HG03196 (cell line): ENCODE measurements around the gene RNF5.
"Not testable (repeated sequence)": the region's sequence is repeated elsewhere in the genome, so short reads cannot be mapped to it uniquely, and the experiment has no call there.

Experiments
- ATAC-seq: cut with Tn5 transposase; IDR thresholded peaks from one replicate; pipeline ENCODE4 v1.9.1; 2021; ENCODE audit not compliant: unreplicated experiment

The RNF5 gene

DNA sequence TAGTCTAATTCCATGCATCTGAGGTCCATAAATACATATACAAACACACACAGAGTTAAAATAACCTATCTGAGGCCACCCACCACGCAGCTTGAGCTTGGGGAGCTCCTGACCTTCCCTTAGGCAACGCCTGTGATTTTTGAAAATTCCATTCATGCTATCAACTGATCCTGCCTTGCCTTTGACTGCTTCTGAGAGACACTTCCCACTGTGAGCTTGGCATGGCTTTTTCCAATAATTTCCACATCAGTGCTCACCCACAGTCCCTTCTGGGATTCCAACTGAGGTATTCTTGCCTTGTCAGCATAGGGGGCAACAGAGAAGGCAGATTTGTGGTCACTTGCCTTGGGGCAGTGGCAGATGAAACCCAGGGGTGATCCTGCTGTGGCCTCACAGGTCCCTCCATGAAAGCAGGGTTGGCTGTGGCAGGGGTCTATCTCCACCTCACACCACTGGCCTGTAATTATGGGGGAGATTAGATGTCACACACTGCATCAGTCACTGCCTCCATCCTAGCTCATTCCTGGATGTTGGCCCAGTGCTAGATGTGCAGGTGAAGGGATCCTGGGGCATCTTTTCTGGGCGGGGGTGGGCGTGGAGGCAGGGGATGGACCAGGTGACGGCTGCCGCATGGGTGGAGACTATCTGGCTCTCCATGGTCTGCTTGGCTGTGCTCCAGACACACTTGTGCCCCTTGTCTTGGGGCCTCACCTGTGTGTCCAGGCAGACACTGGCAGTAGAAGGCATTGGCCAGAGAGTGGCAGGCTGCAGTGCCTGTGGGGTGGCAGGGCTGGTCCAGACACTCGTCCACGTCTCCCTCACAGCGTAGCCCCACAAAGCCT, 25.4 kb downstream of the RNF5 start:
- no peak for ATAC-seq

DNA sequence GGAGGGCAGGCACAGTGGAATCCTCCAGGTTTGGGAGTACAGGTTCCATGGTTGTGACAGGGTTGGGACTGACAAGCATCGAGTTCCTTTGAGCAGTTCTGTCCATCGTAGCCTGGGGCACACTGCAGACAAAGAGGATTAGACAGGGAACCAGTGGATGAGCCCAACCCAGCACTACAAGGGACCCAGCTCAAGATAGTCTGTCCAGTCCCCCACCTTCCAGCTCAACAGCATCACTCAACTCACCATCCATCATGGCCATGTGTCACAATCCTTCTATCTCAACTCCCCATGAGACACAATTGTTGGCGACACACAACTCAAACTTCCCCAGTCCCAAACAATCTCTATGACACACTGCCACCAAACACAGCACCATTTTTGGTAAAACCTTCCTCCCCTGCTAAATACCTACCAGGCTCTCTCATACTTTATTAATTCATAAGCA, 26.1 kb downstream of the RNF5 start:
- ATAC-seq = no peak

DNA sequence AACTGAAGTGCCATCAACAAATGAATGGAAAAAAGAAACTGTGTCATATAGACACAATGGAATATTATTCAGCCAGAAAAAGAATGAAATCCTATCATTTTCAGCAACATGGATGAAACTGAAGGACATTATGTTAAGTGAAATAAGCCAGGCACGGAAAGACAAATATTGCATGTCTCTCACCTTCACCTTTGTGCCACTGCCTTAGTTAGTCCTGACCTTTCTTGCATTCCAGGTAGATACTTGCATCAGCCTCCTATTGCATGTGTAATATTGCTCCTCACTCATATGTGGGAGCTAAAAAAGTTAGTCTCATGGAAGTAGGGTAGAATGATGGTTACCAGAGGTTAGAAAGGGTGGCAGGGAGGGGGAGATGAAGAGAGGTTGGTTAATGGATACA, 30.8 kb downstream of the RNF5 start:
- ATAC-seq = no peak

DNA sequence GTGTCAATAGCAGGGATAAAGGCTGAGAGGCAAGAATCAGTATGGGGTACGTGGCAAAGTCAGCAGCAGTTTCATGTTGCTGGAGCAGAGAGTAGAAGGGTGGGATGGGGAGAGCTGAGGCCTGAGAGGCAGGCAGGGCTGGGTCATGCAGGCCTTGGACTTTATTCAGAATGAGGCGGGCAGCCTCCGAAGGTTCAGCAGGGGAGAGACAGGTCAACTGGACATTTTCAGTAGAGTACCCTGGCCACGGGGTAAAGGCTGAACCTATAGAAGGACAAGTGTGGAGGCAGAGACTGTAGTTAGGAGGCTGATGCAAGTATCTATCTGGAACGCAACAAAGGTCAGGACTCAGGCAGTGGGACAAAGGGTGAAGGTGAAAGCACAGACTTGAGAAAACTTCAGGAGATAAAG, 32.0 kb downstream of the RNF5 start:
- ATAC-seq = no peak

DNA sequence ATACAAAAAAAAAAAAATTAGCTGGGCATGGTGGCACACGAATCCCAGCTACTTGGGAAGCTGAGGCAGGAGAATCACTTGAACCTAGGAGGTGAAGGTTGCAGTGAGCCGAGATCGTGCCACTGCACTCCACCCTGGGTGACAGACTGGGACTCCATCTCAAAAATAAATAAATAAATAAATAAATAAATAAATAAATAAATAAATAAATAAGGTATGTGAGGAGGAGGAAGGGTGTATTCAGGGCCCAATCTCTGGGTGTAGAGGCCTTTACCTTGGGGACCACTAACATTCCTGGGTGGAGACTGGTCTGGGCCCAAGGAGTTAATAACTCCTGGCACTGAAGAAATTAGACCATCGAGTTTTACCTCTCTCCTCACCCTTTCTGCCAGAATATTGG, 33.2 kb downstream of the RNF5 start:
- ATAC-seq = not testable (repeated sequence)

DNA sequence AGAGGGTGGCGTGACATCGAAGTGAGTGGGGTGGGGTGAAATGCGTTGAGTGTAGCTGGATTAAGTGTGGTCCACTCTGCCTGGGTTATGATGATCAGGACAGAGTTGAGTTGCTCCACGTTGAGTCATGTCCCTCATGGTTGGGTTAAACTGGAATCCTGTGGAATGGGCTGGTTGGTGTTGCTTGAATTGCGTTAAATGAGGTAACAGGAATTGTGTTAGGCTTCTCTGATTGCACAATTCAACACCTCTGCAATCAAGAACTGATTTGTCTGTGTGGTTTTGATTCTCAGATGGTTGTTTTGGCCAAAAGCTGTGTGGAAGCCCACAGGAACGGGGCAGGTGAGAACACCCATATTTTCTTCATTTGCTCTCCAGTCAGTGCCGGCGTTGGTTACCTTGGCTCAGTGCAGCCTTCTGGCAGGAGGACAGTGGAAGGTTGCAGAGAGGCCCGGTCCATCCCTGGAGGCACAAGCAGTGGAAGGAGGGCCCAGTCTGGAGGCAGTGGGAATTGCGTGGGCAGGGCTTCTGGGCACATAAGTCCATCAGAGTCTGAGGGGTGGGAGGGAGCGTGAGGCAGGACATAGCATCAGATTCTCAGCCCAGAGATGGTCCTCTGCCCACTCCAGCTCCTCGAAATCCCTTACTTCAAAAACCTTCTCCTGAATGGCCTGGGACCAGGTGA, 34.0 kb downstream of the RNF5 start:
- ATAC-seq = no peak

DNA sequence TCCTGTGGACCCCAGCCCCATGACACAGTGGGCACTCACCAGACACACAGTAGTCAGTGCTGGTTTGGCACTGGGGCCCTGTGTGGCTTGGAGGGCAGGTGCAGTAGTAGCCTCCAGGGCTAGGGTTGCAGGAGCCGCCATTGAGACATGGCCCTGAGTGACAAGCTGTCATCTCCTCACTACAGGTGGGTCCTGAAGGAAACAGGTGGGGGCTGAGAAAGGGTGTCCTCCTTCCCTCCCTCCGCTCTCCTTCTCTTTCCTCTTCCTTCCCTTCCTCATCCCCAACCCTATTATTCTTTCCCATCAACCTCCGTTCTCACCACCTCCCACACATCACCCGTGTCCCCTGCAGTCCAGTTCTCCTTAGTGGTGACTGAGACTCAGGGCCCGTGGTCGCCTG, 35.4 kb downstream of the RNF5 start:
- no peak for ATAC-seq

DNA sequence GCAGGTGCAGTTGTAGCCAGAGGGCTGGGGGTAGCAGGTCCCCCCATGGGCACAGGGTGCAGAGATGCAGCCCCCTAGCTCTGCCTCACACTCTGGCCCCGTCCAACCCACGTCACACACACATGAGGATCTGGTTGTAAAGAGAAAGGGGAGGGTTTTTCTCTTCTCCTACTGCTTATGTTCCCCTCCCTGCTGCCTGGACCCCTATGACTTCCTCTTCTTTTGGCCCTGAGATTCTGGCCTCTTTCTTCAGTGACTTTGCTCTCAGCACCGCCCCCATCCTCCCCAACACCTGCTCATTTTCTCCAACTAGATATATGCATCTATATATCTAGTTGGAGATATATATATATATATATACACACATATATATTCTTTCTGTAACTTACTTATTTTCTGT, 35.9 kb downstream of the RNF5 start:
- ATAC-seq = no peak

DNA sequence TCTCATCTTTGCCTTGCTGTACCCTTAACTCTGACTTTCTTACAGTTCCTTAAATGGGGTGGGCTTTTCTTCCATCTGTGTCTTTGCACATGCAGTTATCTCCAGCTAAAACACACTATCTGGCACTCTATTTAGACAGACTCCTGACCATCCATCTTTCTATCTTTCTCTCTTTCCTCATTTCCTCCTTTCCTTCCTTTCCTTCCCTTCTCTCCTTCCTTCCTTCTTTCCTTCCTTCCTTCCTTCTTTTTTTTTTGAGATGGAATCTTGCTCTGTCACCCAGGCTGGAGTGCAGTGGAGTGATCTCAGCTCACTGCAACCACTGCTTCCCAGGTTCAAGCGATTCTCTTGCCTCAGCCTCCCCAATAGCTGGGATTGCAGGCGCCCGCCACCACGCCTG, 37.4 kb downstream of the RNF5 start:
- no peak for ATAC-seq

DNA sequence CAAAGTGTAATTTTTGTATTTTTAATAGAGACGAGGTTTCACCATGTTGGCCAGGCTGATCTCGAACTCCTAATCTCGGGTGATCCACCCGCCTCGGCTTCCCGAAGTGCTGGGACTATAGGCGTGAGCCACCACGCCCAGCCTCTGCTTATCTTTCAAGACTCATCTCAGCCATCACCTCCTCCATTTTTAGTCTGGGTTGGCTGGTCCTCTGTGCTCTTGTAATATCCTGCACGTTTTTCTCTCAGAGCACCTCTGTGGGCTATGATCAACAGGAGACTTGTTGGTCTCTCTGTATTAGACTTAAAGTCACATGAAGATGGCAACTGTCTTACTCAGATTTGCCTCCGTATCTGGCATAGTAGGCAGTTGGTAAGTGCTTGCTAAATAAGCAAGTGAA, 38.1 kb downstream of the RNF5 start:
- ATAC-seq = no peak

DNA sequence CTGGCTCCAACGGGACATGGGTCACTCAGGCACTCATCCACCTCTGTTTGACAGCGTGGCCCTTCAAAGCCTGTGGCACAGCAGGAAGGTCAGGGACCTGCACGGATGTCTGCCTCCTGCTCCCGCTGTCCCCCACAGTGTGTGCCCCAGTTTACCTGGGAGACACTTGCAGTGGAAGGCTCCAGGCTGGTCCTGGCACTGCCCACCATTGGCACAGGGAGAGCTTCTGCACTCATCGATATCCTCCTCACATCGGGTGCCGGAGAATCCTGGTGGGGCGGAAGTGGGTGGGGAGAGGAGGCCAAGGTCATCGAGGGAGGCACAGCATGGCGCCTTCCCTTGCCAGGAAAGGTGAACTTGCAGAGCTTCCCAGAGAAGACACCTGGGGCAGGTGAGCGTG, 38.8 kb downstream of the RNF5 start:
- ATAC-seq = no peak

DNA sequence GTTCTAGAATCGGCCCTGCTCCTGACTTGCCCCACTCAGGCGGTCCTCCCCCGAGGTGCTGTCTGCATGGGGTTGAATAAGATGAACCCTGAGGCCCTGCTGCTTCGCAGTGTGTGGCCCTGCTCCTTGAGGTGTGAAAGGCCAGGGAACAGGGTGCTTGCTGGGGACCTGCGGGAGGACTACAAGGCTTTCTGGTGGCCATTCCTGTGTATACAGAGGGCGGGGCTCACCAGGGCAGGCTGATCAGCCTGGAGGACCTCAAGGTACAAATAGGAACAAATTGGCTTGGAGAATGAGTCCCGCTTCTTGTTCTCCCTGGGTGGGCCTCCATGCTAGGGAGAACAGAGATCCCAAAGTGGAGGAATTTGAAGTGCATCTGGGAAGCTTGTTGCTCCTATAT, 40.0 kb downstream of the RNF5 start:
- ATAC-seq = no peak

DNA sequence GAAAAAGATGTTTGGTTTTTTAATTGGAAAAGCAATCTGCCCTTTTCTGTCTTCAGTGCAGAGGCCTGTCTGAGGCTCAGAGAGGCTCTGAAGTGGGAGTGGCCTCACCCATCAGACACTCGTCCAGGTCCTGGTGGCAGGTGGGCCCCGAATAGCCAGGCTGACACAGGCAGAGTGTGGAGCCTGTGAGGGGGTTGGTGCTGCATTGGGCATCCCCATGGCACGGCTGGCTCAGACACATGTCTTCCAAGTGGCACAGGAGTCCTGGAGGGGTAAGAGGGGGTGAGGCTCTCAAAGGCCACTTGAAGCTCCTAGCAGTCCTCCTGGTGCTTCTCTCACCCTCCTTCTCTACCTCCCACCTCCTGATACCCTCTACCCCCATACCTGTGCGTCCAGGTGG, 41.8 kb downstream of the RNF5 start:
- ATAC-seq = no peak

DNA sequence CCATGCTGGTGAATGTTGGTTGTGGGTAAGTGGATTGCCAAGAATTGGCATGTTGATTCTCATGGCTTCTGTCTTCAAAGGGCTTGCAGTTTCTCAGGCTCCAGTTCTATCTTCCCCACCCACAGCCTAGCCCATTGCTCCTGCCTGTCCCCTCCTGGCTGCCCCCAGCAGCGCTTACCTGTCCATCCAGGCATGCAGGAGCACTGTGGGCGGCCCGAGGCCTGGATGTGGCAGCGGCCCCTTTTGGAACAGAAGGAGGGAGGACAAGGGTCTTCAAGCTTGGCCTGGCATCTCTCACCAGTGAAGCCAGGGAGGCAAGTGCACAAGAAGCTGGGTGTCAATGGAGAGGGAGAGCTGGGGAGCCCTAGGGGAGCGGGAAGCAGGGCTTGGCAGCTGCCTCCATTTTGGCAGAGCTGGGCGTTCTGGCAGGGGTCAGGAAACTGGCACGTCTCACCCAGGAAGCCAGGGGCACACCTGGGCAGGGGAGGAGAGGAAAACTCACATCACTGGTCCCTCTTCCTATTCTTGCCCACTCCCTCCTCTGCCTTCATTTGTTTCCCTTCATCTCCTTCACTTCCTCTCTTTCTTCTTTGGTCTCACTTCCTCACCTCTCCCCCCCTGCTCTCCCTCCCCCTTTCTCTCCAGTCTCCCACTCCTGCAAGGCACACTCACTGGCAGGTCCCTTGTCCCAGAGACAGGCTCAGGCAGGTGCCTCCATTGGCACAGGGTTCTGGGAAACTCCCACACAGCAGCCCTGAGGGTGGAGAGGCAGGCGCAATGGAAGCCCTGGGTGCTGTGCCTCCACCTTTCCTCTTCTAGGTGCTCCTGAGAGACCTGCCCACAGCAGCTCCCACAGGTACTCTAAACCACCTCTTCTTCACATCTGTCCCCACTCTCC, 44.4 kb downstream of the RNF5 start:
- ATAC-seq = no peak

DNA sequence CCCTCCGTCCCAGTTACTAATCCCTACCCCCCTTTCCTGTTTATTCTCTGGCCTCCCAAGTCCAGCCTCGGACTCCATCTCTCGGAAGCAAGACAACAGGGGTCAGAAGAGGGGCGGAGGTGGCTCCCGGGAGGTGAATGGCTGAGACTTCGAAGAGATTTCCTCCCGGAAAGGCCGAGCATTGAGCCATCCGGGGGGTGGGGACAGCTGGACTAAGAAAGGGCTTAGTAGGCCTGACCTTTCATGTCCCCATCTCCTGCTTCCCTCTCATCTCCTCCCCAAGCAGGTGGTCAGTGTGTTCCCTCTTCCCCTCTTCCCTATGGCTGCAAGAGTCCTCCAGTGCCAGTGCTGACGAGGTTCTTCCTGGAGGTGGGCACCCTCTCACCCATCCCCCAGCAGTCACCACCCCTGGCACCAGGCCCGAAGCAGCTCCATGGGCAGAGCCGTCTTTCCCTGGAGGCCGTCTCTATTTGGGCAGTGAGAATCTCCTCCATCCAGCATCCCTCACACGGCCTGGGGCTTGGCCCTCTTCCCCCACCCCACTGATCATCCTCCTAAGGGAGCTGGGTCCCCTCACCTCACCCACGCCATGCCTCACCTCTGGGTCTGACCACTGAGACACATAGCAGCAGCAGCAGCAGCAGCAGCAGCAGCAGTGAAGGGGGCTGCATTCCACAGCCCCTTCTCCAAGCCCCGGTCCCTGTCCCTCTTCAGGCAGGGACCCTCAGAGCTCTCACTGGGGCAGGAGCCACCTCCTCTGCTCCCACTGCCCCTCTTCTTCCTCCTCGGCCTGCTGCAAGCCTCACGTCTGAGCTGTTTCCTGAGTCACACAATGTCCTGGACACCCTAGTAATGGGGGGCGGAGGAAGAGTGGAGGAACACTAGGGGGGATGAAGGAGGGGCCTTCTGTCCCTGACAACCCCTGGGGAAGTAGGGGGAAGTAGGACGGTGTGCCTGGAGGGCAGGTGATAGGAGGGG, 45.3 kb downstream of the RNF5 start, which contains the start of gene NOTCH4:
Gene NOTCH4 (minus strand): TSS at position 810 of the 978 bp plus-strand sequence. CDS start 139 bp downstream, at position 671.
- no peak for ATAC-seq

DNA sequence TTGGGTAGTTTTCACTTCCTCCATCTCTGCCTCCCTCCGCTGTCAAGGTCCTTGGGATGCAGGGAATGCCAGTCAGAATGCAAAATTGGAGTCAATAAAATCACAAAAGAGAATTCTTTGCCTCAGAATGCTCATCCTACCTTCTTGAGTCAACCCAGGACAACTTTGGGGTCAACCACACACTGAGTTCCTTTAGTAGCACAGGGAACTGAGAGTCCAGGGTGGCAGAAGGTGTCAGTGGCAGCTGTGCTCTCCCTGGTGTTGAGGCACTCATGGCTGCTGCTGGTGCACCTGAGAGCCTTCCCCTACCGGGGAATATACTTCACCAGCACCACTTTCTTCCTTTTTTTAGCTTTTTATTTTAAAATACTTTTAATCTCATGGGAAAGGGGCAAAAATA, 46.5 kb downstream of the RNF5 start:
- no peak for ATAC-seq

DNA sequence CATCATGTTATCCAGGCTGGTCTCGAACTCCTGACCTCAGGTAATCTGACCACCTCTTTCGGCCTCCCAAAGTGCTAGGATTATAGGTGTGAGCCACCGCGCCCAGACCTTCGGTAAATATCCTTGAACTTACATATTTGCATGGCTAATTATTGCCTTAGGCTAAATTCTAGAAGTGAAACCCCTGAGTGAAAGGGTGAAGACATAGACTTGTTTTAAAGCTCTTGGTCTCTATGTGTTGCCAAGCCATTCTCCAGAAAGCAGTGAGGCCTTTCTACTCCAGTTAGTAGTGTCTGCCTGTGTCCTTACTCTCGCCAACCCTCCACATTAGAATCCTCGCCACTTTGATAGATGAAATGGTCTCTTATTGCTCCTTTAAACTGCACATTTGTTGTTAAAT, 48.2 kb downstream of the RNF5 start:
- ATAC-seq = no peak
